Upper lobe of left lung (tissue), 6 donors: ENCODE measurements around the gene LRRC36. TPM values are rescaled to one million over a fixed set of nuclear protein-coding genes. Genes with fewer than 3 reads are reported as not detected.
A peak's percentile ranks its signal among the peaks of the same experiment; 100 is the strongest.
"Not testable (repeated sequence)": the region's sequence is repeated elsewhere in the genome, so short reads cannot be mapped to it uniquely, and the experiment has no call there.

Source experiments
- ATAC-seq, 2 donors: fragments of 200-7000 bp; cut with Tn5 transposase; one replicate each; pipeline ENCODE4 v1.9.1; 2022; ENCODE audit warnings: mild to moderate bottlenecking in 2 of 2, moderate library complexity in 2 of 2; ENCODE audit not compliant: low FRiP score in 2 of 2
- DNase-seq, 2 donors: peaks; one replicate each; pipeline ENCODE4 v3.0.0-alpha.2; 2019 to 2020
- H3K27ac ChIP-seq, 4 donors: fragments of 200-600 bp; sonication (generic); one replicate each; pipeline ENCODE4 v1.5.1; 2016 to 2019
- H3K27me3 ChIP-seq, 4 donors: fragments of 200-600 bp; sonication (generic); one replicate each; pipeline ENCODE4 v1.5.1; 2017 to 2019
- H3K36me3 ChIP-seq, 4 donors: fragments of 200-600 bp; sonication (generic); one replicate each; pipeline ENCODE4 v1.5.1; 2016 to 2019
- H3K4me1 ChIP-seq, 4 donors: fragments of 200-600 bp; sonication (generic); one replicate each; pipeline ENCODE4 v1.5.1; 2018 to 2019
- H3K4me3 ChIP-seq, 4 donors: fragments of 200-600 bp; sonication (generic); one replicate each; pipeline ENCODE4 v1.5.1; 2017 to 2019; ENCODE audit warnings: mild to moderate bottlenecking in 2 of 4, moderate library complexity in 1 of 4
- H3K9me3 ChIP-seq, 4 donors: fragments of 200-600 bp; sonication (generic); one replicate each; pipeline ENCODE4 v1.5.1; 2018 to 2019
- CTCF ChIP-seq, 6 experiments: fragments of 450-650 bp in 4 of 6; fragments of 200-600 bp in 2 of 6; sonication (generic) in 2 of 6; IDR thresholded peaks; one replicate each; pipeline ENCODE4 v1.5.1; 2016 to 2019; ENCODE audit warnings: antibody characterized with exemption in 6 of 6
- EP300 ChIP-seq, 4 donors: sonication (generic); formaldehyde crosslinking; IDR thresholded peaks; one replicate each; pipeline ENCODE4 v1.5.1; 2017; ENCODE audit warnings: antibody characterized with exemption in 4 of 4, control low read depth in 2 of 4
- POLR2A ChIP-seq, 4 donors: fragments of 450-650 bp; IDR thresholded peaks; one replicate each; pipeline ENCODE4 v1.5.1; 2016 to 2017; ENCODE audit warnings: antibody characterized with exemption in 4 of 4, mild to moderate bottlenecking in 2 of 4
- POLR2AphosphoS5 ChIP-seq, 2 donors: sonication (generic); formaldehyde crosslinking; IDR thresholded peaks; one replicate each; pipeline ENCODE4 v1.5.1; 2017; ENCODE audit warnings: antibody characterized with exemption in 2 of 2
- WGBS, 2 donors: methylation state at CpG; one replicate each; pipeline ENCODE4 v1.1.5; 2017 to 2018; 5-methylcytosine and 5-hydroxymethylcytosine counted together
- total RNA-seq, 6 donors: library from RNA; depleted of rRNA in 4 of 6; stranded (reverse); fragments of >200 nt in 4 of 6; gene quantifications; one replicate each; pipeline versions ENCODE4 v1.1.0 to v1.2.1, GENCODE V29; 2016 to 2021
- donor health status: DM: no; HTN: no; CAD: no; lungs with moderate emphysema.
- donor health status: DM: no; HTN: yes; CAD: no; lungs with severe emphysema.

Gene LRRC36
- total RNA-seq, 6 donors from 2014 or later: 5.9 to 110 (median 22.8) TPM

GRCh38 chr16:67412294-67412693, 85.7 kb downstream of the LRRC36 start:
- no peak for ATAC-seq

GRCh38 chr16:67413978-67414911, 87.6 kb downstream of the LRRC36 start:
- H3K27me3 ChIP-seq: no peaks in the 10 kb centered on the region
- H3K4me3 ChIP-seq: no peak overlapping the region
- DNase-seq (no peak), ATAC-seq (no peak)
- 47 to 67% methylated on average over 6 of the region's 6 CpGs for whole genome bisulfite sequencing, 2 donors
- H3K36me3 ChIP-seq: no peaks in the 10 kb centered on the region
- TF ChIP-seq EP300 (IDR thresholded peaks at IDR 0.05): no peak
- no peak for TF ChIP-seq POLR2AphosphoS5 (IDR thresholded peaks at IDR 0.05)
- TF ChIP-seq CTCF (IDR thresholded peaks at IDR 0.05): no peak
- no peak for TF ChIP-seq POLR2A (IDR thresholded peaks at IDR 0.05)
- peak overlapping the region in 3 of 4 donors; percentile 7 to 39 (median 27) for H3K27ac ChIP-seq
- no peaks in the 10 kb centered on the region for H3K9me3 ChIP-seq
- peaks cover 21 to 29% (median 23%) of the 10 kb centered on the region in 4 donors for H3K4me1 ChIP-seq

More at GRCh38 chr16:67412294-67412693, 85.7 kb downstream of the LRRC36 start:
- Histone ChIP-seq H3K4me1 (peaks cover 21 to 29% (median 23%) of the 10 kb centered on the region in 4 donors), H3K4me3 (no peak overlapping the region), H3K36me3 (no peaks in the 10 kb centered on the region), H3K27me3 (no peaks in the 10 kb centered on the region), H3K27ac (no peak overlapping the region), H3K9me3 (no peaks in the 10 kb centered on the region)
- TF ChIP-seq POLR2A (IDR thresholded peaks at IDR 0.05) (no peak), EP300 (IDR thresholded peaks at IDR 0.05) (no peak)
- 29 to 38% methylated on average over 2 of the region's 2 CpGs for WGBS, 2 donors
- DNase-seq: no peak

GRCh38 chr16:67415421-67415820, 88.8 kb downstream of the LRRC36 start:
- peaks cover 21 to 29% (median 23%) of the 10 kb centered on the region in 4 donors for H3K4me1 ChIP-seq
- peak overlapping the region; percentile 73 to 94 (median 79) for H3K4me3 ChIP-seq
- not testable (repeated sequence) for H3K36me3 ChIP-seq, H3K9me3 ChIP-seq, H3K27me3 ChIP-seq, ATAC-seq
- peak overlapping the region; percentile 84 to 97 (median 89) for H3K27ac ChIP-seq
- DNase-seq: peak in 1 of 2 donors; percentile 59
- 83 to 91% methylated on average over 19 of the region's 19 CpGs for WGBS, 2 donors

- Histone ChIP-seq H3K4me3 (peak within 1 kb of the TSS; percentile 73 to 94 (median 79)), H3K27ac (peak within 1 kb of the TSS; percentile 84 to 97 (median 89)), H3K36me3 (no peaks in the 10 kb centered on the region), H3K9me3 (no peaks in the 10 kb centered on the region), H3K27me3 (no peaks in the 10 kb centered on the region), H3K4me1 (peaks cover 21 to 29% (median 23%) of the 10 kb centered on the region in 4 donors)
- DNase-seq (peak; percentile 73 to 96), ATAC-seq (peak; percentile 91 to 98)
- 4 to 7% methylated on average over 10 to 22 of the region's 73 CpGs for WGBS, 2 donors
- peak in 2 of 4 donors; percentile 57 to 66 for TF ChIP-seq POLR2A (IDR thresholded peaks at IDR 0.05)
- TF ChIP-seq EP300 (IDR thresholded peaks at IDR 0.05): no peak
- TF ChIP-seq CTCF (IDR thresholded peaks at IDR 0.05): peak; percentile 63 to 78 (median 72)
- peak in 1 of 2 donors; percentile 64 for TF ChIP-seq POLR2AphosphoS5 (IDR thresholded peaks at IDR 0.05)
These were observed 89.5 kb downstream of the LRRC36 start, which contains the start of gene ZDHHC1 for GRCh38 chr16:67415872-67416793. Gene ZDHHC1, minus strand, starts transcription at chr16:67416477. Its CDS starts 8,702 bp downstream, at chr16:67407775.

- DNase-seq (no peak), ATAC-seq (no peak)
- TF ChIP-seq POLR2AphosphoS5 (IDR thresholded peaks at IDR 0.05) (no peak), CTCF (IDR thresholded peaks at IDR 0.05) (no peak), POLR2A (IDR thresholded peaks at IDR 0.05) (no peak), EP300 (IDR thresholded peaks at IDR 0.05) (no peak)
These were observed 90.9 kb downstream of the LRRC36 start for GRCh38 chr16:67417333-67418061.

More at GRCh38 chr16:67417333-67418061, 90.9 kb downstream of the LRRC36 start:
- no peak overlapping the region for H3K4me3 ChIP-seq
- no peaks in the 10 kb centered on the region for H3K9me3 ChIP-seq
- H3K27ac ChIP-seq: no peak overlapping the region
- WGBS, 2 donors: 76 to 77% methylated on average over 2 of the region's 2 CpGs
- H3K4me1 ChIP-seq: peaks cover 21 to 29% (median 23%) of the 10 kb centered on the region in 4 donors
- no peaks in the 10 kb centered on the region for H3K36me3 ChIP-seq
- H3K27me3 ChIP-seq: no peaks in the 10 kb centered on the region
